ENCODE measurements around the gene WDR93.

- TF ChIP-seq CTCF (IDR thresholded peaks at IDR 0.05) = no peak
- no peak for TF ChIP-seq POLR2A (IDR thresholded peaks at IDR 0.05)
Observed at GRCh38 chr15:89641053-89641452, 49.6 kb upstream of the WDR93 start.
